ENCODE data around the gene ITGA1. TPM values are rescaled to one million over a fixed set of nuclear protein-coding genes. Genes with fewer than 3 reads are reported as not detected.

Gene ITGA1
- total RNA-seq, 1 experiment from 2014 or later = 26.4 TPM

GRCh38 chr5:52770287-52770939 is 17.3 kb upstream of the ITGA1 start:
- ChIA-PET CTCF (no interaction called here), POLR2A (no interaction called here)
- H3K36me3 Mint-ChIP-seq (ENCODE audit: insufficient read depth, unreplicated experiment) = no peaks in the 10 kb centered on the region
- H3K4me3 Mint-ChIP-seq (ENCODE audit: unreplicated experiment) = no peak overlapping the region
- no peaks in the 10 kb centered on the region for H3K4me1 Mint-ChIP-seq (ENCODE audit: low read depth, unreplicated experiment)
- Histone ChIP-seq H3K9me3 (no peaks in the 10 kb centered on the region), H3K4me3 (ENCODE audit: low read depth, low read length) (no peak overlapping the region), H3K4me1 (no peaks in the 10 kb centered on the region), H3K36me3 (ENCODE audit: control insufficient read depth, insufficient read depth, low read length) (no peaks in the 10 kb centered on the region), H3K27me3 (replicated peaks; ENCODE audit: control insufficient read depth, insufficient read depth, low read length) (no peaks in the 10 kb centered on the region)
- intact Hi-C loops (cut with micrococcal nuclease; ENCODE audit: unreplicated experiment) = no loop called here
- no peaks in the 10 kb centered on the region for H3K9me3 Mint-ChIP-seq (ENCODE audit: unreplicated experiment)
- no TSS peak for BruUV-seq (replicated peaks)
- TF ChIP-seq CTCF (IDR thresholded peaks at IDR 0.05; ENCODE audit: insufficient read depth in 1 of 2, low read depth in 1 of 2, low read length in 1 of 2, severe bottlenecking in 1 of 2, unreplicated experiment in 1 of 2) = no peak
- H3K27ac Mint-ChIP-seq (ENCODE audit: unreplicated experiment) = no peak overlapping the region
- H3K27me3 Mint-ChIP-seq (ENCODE audit: insufficient read depth, unreplicated experiment) = peaks cover 9% of the 10 kb centered on the region
- DNase-seq = no peak

GRCh38 chr5:52771343-52772039 is 16.2 kb upstream of the ITGA1 start:
- POLR2A ChIA-PET = no interaction called here
- no peak for TF ChIP-seq CTCF (IDR thresholded peaks at IDR 0.05; ENCODE audit: insufficient read depth in 1 of 2, low read depth in 1 of 2, low read length in 1 of 2, severe bottlenecking in 1 of 2, unreplicated experiment in 1 of 2)
- H3K9me3 Mint-ChIP-seq (ENCODE audit: unreplicated experiment) = no peaks in the 10 kb centered on the region

GRCh38 chr5:52772668-52773067 is 15.0 kb upstream of the ITGA1 start:
- CTCF ChIA-PET = no interaction called here
- no peak for TF ChIP-seq CTCF (IDR thresholded peaks at IDR 0.05; ENCODE audit: insufficient read depth in 1 of 2, low read depth in 1 of 2, low read length in 1 of 2, severe bottlenecking in 1 of 2, unreplicated experiment in 1 of 2)
- H3K4me1 Mint-ChIP-seq (ENCODE audit: low read depth, unreplicated experiment) = no peaks in the 10 kb centered on the region

More at GRCh38 chr5:52771343-52772039, 16.2 kb upstream of the ITGA1 start:
- Mint-ChIP-seq H3K4me3 (ENCODE audit: unreplicated experiment) (no peak overlapping the region), H3K36me3 (ENCODE audit: insufficient read depth, unreplicated experiment) (no peaks in the 10 kb centered on the region), H3K27ac (ENCODE audit: unreplicated experiment) (no peak overlapping the region), H3K4me1 (ENCODE audit: low read depth, unreplicated experiment) (no peaks in the 10 kb centered on the region), H3K27me3 (ENCODE audit: insufficient read depth, unreplicated experiment) (peaks cover 14% of the 10 kb centered on the region)
- intact Hi-C loops (cut with micrococcal nuclease; ENCODE audit: unreplicated experiment) = no loop called here
- CTCF ChIA-PET = no interaction called here
- Histone ChIP-seq H3K4me1 (no peaks in the 10 kb centered on the region), H3K36me3 (ENCODE audit: control insufficient read depth, insufficient read depth, low read length) (no peaks in the 10 kb centered on the region), H3K9me3 (no peaks in the 10 kb centered on the region), H3K27me3 (replicated peaks; ENCODE audit: control insufficient read depth, insufficient read depth, low read length) (no peaks in the 10 kb centered on the region), H3K4me3 (ENCODE audit: low read depth, low read length) (no peak overlapping the region)
- DNase-seq = no peak
- no TSS peak for BruUV-seq (replicated peaks)

More at GRCh38 chr5:52772668-52773067, 15.0 kb upstream of the ITGA1 start:
- no TSS peak for BruUV-seq (replicated peaks)
- no peak overlapping the region for H3K4me3 ChIP-seq (ENCODE audit: low read depth, low read length)
- no peaks in the 10 kb centered on the region for H3K9me3 Mint-ChIP-seq (ENCODE audit: unreplicated experiment)
- no peaks in the 10 kb centered on the region for H3K27me3 ChIP-seq (replicated peaks; ENCODE audit: control insufficient read depth, insufficient read depth, low read length)
- no peak overlapping the region for H3K27ac Mint-ChIP-seq (ENCODE audit: unreplicated experiment)
- no peak overlapping the region for H3K4me3 Mint-ChIP-seq (ENCODE audit: unreplicated experiment)
- H3K36me3 ChIP-seq (ENCODE audit: control insufficient read depth, insufficient read depth, low read length) = no peaks in the 10 kb centered on the region
- POLR2A ChIA-PET = no interaction called here
- H3K27me3 Mint-ChIP-seq (ENCODE audit: insufficient read depth, unreplicated experiment) = peaks cover 14% of the 10 kb centered on the region
- H3K4me1 ChIP-seq = no peaks in the 10 kb centered on the region
- no peak for DNase-seq
- intact Hi-C loops (cut with micrococcal nuclease; ENCODE audit: unreplicated experiment) = no loop called here
- H3K9me3 ChIP-seq = no peaks in the 10 kb centered on the region
- no peaks in the 10 kb centered on the region for H3K36me3 Mint-ChIP-seq (ENCODE audit: insufficient read depth, unreplicated experiment)

All from Caco-2 (cell line).